HG03159 (cell line): Measurements from ENCODE around the gene NFYC.
"Not testable (repeated sequence)": the region's sequence is repeated elsewhere in the genome, so short reads cannot be mapped to it uniquely, and the experiment has no call there.

ENCODE experiments used
- ATAC-seq: cut with Tn5 transposase; IDR thresholded peaks from one replicate; pipeline ENCODE4 v1.9.1; 2021; ENCODE audit warnings: mild to moderate bottlenecking, moderate library complexity; ENCODE audit not compliant: unreplicated experiment

NFYC gene

DNA sequence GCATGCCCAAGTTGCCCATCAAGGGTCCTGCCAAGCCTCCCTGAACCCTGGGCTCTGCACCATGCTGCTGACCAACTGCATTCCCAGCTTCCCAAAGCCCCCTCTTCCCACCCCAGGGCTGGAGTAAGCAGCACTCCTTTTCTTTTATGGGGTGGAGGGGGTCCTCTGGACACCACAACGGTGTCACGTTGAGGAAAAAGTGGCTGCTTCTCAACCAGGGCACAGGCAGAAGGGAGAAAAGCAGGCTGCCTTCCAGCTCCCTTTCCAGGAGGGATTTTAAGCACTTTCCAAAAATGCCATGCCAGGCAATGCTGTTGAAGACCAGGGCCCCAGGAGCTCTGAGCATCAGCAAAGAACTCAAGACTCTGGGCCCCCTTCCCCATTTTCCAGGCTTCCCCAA, 26.7 kb upstream of the NFYC start:
- ATAC-seq, result no peak

GRCh38 chr1:40665335-40666171, 26.0 kb upstream of the NFYC start, which contains the start of gene RIMS3:
Gene RIMS3 (minus strand): TSS chr1:40665682. CDS start chr1:40641925, 23,757 bp downstream.
- ATAC-seq, result peak; percentile 64

DNA sequence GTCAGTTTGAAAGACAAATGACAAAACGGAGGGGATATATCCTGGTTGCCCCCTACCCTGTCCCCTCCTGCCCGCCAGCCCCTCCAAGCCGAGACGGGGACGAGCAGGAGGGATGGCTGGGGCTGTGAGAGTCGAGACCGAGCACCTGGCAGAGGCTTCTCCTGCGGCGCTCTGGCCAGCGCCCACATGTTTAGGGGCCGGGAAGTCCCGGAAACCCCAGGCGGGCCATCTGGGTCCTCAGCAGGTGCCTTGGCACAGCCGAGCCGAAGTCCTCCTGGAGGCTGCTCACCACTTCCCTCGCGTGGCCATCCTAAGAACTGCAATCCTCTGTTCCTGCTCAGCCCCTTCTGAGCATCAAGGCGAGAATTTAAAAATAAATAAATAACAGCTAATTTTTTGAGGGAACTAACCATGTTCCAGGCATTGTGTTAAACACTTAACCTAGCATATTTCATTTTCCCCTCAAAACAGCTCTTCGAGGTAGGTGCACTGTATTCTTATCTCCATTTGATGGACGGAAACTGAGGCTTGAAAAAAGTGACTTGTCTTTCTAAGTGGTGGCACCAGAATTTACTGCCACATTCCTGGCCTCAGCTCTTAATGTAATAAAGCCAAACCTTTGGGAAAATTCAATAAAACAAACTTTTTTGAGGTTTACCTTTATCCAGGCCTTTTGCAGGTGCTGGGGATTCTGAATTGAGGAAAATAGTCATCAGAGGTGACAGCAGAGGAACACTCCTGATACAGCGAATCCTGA, 22.6 kb upstream of the NFYC start:
- no peak for ATAC-seq

GRCh38 chr1:40673452-40673851, 18.1 kb upstream of the NFYC start:
- ATAC-seq, result no peak

- ATAC-seq, result no peak
These were observed 15.0 kb upstream of the NFYC start for GRCh38 chr1:40676501-40676900.

DNA sequence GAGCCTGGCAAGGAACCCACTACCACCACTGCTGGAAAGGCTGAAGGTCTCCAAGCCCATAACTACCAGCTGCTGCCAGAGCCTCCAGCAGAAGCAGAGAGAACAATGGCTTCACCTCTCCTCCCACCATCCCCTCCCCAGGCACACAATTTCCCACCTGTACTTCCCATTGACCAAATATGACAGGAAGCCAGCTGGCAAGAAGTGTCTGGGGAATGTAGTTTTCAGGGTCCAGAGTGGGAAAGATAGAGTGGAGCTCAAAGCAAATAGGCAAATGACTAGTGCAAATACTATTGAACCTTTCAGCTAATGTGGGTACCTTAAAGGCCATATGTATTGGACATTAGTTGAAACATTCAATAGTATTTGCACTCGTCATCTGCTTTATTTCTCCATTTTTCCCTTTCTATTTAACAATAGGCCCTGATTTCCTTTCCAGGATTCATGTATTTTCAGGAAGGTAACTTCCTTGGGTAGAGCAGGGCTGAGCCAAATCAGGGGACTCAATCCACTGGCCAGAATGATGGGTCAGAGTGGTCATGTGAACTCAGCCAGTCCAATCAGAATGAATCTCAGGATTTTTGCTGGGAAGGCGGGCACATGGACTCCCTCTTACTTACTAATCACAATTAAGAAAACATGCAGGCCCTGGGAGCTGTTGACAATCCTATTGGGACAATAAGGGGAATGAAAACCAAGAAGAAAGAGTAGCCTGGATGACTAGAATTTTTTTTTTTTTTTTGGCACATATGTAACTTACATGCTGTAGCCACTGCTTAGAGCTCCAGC, 12.1 kb upstream of the NFYC start:
- no peak for ATAC-seq

GRCh38 chr1:40684669-40685068, 6.8 kb upstream of the NFYC start:
- ATAC-seq, result no peak

DNA sequence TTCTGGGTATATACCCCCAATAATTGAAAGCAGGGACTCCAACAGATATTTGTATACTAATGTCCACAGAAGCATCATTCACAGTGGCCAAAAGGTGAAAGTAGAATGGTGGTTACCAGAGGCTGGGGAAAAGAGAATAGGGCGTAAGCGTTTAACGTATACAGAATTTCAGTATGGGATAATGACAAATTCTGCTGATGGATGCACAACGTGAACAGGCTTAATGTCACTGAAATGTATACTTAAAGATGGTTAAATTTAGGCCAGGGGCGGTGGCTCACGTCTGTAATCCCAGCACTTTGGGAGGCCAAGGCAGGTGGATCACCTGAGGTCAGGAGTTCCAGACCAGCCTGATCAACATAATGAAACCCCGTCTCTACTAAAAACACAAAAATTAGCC, 4.4 kb upstream of the NFYC start:
- no peak for ATAC-seq

DNA sequence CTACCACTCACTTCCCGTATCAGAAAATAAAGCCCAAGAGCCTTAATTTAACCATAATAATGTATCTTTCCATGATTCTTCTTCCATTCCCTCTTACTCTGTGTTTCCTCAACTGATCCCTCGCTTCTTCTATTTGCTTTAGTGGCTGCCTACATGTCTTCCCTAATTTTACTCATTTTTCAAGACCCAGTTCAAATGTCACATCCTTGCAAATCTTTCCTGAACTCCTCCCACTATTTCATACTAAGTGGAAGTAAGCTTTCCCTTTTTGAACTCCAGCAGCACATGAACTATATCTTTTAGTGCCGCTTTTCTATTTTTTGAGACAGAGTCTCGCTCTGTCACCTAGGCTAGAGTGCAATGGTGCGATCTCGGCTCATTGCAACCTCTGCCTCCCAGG, 3.8 kb upstream of the NFYC start:
- ATAC-seq, result no peak

DNA sequence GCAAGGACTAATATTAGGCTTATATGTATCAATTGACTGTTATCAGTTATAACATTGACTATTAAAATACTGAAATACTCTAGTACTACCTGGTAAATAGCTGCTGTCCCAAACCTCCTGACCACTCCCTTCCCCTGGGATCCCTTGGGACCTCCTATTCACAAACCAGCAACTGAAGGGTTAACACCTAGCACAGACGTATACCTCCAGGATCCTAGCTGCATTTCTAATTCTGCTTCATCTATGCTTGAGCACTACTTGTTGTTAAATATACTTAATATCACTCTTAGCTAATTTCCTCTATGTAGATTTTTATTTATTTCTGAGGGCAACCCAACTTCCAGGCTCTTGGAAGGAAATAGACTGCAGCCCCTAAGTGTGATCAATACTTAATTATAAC, 1.8 kb upstream of the NFYC start:
- no peak for ATAC-seq

DNA sequence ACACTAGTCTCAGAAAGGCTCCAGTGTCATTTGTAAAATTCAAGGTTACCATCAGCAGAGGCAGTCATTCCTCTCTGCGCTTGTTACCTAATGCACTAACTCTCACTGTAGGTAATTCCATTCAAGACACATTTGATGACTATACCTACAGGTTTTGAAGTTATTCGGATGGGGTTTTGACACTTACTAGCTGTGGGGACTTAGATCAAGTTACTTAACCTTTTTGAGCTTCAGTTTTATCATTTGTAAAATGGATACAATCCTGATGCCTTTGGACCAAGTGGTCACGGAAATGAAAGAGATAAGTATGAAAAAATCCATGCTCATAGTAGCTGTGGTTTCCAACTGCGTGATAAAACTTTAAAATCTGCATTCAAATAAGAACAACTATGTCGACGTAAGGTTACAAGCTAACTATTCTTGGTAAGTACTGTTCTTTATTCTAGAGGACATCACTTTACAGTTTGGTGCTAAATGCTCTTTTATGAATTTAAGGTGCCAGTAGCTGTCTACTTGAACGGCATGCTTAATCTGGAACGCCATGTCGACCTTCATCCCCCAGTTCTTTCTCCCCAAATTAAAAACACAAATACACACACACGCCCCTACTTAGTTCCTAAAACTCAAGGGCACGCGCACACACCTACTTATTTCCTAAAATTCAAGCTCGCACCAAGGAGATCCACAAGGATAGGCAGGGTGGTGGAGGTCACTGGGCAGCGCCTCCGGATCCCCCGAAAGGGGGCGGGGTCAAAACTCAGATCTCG, 550 bp upstream of the NFYC start:
- no peak for ATAC-seq

DNA sequence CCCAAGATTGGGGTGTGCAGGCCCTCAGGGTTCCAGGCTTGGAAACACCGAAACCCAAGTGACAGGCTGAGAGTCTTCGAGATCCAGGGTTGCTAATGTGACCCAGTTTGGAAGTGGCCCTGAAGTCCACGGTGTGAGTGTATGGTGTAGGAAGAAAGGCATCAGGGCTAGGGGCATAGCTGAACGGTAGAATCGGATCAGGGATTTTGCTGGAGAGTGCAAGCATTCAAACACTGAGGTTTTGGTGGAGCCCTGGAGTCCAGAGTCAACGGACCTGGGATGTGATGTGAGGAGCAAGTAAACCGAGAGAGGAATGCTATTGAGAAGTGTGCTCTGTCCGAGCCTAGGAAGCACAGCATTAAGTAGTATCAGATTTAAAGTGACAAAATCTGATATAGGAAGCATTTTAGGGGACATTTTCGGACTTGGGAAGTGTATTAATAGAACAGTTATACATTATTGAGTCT, 958 bp downstream of the NFYC start:
- no peak for ATAC-seq

DNA sequence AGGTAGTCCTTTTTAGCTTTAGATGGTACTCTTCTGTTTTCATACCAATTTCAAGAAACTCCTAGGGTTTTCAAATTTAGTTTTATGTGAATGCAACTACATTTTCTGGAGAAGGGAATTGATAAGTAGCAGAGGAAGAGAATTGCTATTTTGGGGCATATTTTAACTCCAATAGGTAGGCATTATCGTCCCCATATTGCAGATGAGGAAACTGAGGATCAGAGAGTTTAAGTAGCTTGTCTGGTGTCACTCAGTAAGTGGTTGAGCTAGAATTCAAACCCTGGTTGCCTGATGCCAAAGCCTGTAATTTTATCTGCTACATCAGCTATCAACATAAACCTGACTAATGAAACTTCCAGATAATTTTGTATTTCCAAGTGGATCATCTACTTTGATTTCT, 1.9 kb downstream of the NFYC start:
- no peak for ATAC-seq

- no peak for ATAC-seq
These were observed 2.9 kb downstream of the NFYC start for GRCh38 chr1:40694353-40694874.

GRCh38 chr1:40696294-40696693, 4.8 kb downstream of the NFYC start:
- no peak for ATAC-seq

DNA sequence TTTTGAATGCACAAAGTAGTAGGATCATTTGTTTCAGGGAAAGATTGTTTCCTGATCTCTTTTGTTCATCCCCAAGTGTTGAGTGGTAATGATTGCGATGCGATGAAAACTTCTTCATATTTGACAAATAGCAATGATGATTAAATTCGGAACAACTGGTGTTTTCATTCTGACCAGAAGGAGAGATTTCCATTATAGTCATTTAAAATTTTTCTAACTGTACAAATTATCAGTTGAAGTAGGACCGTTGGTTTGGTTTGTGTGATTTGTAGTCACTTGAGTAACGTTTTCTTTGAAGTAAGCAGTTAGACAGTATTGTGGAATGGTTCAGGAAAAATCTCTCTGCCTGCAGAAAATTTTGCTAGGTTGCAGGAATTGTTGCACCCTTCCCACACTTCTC, 5.9 kb downstream of the NFYC start:
- no peak for ATAC-seq

DNA sequence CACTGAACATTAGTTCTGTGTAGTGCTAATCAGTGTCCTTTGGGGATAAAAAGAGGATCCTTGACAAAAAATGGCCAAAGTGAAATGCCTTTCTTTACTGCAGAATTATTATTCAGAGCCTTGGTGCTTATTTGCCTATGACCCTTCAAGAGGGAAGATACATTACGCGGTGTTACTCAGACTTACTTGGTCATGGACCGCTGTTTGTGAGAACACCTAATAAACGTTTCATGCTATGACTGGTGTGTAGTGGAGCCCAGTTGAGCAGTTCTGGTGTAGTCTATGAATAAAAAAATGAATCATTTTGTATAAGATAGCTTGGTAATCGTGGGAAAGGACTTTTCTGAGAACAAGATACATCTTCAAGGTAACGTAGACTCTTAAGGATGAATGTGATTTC, 8.3 kb downstream of the NFYC start:
- peak; percentile 76 for ATAC-seq

DNA sequence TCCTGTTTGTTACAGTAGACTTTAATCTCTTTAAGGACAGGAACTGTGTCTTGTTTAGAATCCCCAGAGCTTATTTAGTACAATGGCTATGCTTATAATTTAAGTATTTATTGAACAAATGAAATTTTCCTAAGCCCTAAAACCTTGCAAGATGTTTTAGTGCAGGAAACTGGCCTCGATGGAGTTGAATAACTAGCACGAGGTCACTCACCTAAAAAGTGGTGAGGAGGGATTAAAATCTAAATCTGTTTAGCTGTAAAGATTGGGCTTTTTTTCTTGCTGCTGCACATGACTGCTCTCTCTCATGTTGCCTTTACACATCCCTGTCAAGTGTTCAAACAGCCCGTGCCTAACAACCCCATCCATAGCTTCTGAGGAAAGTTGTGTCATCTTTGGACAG, 10.2 kb downstream of the NFYC start:
- ATAC-seq, result no peak

DNA sequence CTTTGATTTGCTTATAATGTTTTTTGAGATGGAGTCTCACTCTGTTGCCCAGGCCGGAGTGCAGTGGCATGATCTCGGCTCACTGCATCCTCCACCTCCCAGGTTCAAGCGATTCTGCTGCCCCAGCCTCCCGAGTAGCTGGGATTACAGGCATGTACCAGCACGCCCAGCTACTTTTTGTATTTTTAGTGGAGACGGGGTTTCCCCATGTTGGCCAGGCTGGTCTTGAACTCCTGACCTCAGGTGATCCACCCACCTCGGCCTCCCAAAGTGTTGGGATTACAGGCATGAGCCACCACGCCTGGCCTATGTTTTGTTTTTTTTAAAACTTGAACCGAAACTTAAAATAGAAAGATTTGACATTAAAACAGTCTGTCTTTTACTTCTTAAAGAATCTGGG, 11.3 kb downstream of the NFYC start:
- ATAC-seq, result not testable (repeated sequence)

GRCh38 chr1:40703316-40703715, 11.8 kb downstream of the NFYC start:
- ATAC-seq, result no peak
